NOMO-1 treated with DMSO at 0.1 percent for 48 hours (cell line): ENCODE results near the gene NKD1.

Experiments used
- DNase-seq: peaks from one replicate; lab custom pipeline; 2025; ENCODE audit not compliant: unreplicated experiment; lab: John Stamatoyannopoulos, UW

NKD1 gene

DNA sequence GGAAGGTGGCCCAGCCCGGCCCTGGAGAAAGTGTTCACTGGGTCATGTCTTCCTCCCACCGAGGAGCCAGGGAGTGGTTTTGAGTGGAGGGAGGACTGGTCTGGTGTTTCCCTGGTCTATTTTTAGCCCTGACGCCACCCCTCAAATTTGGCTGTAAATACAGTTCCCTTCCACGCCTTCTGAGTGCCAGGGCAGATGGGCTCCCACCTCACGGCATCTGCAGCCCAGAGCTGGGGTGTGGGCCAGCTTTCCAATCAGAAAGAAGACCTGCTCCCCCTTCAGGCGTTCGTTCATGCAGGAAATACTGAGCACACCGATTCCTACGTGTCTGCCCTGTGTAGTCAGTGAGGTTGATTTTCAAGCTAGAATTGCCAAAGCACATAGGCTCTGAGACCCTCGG lies 79.2 kb downstream of the NKD1 start:
- peak; percentile 31 for DNase-seq

DNA sequence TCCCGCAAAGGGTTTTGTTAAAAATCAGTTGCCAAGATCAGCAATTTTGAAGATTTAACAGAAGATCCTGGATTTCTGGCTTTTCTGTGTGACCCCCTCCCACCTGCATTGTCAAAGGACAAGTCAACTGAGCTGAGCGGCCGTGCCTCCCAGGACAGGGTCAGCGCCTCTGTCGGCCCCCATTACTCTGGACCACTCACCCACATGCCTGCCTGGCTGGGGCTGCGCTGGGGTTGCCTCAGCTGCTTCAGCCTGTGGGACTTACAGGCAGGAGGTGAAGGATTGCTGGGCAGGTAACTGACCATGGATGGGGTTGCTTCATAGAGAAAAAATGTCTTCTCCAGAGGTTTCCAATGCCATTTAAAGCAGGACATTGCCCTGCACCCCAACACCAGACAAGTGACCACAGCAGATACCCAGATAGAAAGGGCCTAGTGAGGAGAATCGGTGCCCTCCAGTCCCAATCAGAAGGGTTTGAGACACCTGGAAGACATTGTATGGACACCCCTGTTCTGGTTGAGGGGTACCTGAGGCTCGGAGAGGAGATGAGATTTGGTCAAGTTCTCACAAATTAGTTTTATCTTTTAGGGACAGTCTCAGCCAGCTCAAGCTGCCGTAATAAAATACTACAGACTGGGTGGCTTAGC lies 80.1 kb downstream of the NKD1 start:
- no peak for DNase-seq

DNA sequence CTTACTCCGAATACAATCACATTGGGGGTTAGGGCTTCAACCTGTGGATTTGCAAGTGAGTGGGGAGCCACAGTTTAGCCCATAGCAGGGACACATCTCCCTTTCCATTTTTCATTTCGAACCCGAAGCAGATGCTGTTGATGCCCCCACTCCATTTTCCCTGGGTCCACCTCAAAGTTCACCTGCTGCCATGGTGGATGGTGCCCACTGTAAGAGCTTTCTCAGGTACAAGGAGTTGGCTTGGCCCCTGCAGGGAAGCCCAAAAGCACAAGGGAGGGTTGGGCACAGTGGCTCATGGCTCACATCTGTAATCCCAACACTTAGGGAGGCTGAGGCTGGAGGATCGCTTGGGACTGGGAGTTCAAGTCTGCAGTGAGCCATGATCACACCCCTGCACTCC lies 81.1 kb downstream of the NKD1 start:
- DNase-seq, result no peak

DNA sequence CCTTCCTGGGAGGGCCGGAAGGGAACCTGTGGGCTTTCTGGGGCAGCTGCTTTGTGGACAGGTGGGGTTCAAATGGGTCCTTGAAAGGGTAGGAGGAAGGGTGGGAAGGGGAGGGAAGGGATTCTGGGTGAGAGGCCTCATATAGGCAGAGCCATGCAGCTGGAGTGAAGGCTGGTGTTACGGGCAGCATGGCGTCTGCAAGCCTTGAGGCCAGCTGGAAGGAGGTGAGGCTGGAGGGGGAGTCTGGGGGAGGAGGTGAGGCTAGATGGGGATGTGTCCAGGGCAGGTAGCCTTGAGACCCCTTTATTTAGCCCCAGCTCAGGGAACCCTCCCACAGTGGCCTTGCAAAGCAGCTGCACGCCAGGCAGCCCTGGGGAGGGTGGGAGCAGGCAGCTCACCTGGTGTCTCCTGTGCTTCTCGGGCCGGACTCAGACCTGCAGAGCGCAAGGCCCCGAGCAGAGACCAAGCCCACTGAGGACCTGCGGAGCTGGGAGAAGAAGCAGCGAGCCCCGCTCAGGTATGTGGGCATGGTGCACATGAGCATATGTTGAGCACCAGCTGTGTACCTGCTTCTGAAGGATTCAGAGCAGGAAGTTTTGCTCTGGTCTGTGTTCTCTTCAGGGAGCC lies 82.3 kb downstream of the NKD1 start:
- no peak for DNase-seq

DNA sequence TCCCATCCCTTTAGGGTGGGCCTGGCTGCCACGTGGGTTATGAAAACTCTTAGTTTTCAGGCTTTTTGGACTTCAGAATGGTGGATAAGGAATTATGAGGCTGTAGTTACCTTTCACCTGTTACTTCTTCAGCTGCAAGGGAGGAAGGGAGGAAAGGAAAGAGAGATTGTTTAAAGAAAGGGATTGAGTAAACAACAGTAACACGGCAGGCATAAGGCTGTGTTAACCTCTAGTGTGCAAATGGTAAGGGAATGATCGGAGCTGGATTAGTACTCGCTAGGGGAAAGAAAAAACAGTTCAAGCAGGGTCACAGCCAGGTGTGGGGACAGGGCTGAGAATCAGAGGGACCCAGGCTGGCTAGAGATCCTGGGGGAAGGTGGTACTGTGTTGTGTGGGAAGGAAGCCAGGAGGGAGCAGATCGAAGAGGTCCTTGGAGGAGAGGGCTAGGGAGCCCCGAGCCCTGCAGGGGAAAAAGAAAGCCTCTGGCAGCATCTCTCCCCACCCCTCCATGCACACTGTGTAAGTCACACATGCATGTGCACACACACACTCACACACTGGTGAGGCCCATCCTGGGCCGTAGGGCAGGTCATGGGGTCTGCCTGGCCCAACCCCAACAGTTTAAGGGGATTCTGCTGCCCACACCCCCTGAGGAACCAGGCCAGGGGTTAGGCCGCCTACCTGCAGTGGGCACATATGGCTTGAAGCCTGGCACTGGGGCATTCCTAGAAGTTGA lies 83.2 kb downstream of the NKD1 start:
- no peak for DNase-seq

DNA sequence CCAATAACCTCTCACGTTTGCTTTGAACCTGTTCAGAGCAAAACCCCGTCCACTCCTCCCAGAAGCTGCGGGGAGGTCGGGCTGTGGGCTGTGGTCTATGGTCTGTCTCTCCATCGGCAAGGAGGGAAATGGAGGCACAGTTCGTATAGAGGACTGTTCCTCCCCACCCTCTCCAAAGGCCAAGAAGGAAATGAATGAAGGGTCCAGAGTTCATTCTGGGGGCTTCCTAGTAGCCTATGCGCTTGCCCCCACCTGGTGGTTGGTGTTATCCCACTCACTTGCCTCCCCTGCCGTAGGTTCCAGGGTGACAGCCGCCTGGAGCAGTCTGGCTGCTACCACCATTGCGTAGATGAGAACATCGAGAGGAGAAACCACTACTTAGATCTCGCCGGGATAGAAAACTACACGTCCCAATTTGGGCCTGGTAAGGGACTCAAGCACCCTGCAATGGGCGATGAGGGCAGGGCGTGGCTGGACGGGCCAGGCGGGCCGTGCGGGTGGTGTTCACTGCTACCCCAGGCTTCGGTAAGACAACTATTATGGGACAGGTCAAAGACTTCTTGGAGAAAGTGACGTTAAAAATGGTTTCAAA lies 83.9 kb downstream of the NKD1 start:
- no peak for DNase-seq

DNA sequence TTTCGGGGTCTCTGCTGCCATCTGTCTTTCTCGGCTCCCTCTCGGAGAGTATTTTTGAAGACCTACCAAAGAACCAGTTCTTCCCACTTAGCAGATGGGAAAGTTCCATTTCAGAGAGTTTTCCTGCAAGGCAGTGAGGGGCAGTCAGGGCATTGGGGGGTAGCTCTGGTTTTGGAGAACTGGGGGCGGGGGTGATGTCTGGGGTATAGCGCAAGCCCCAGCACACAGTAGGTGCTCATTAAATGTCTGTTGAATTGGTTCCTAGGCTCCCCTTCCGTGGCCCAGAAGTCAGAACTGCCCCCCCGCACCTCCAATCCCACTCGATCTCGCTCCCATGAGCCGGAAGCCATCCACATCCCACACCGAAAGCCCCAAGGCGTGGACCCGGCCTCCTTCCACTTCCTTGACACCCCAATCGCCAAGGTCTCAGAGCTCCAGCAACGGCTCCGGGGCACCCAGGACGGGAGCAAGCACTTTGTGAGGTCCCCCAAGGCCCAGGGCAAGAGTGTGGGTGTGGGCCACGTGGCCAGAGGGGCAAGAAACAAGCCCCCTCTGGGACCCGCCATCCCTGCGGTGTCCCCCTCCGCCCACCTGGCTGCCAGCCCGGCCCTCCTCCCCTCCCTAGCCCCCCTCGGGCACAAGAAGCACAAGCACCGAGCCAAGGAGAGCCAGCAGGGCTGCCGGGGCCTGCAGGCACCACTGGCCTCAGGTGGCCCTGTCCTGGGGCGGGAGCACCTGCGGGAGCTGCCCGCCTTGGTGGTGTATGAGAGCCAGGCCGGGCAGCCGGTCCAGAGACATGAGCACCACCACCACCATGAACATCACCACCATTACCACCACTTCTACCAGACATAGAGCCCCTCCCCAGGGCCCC lies 85.0 kb downstream of the NKD1 start:
- no peak for DNase-seq

DNA sequence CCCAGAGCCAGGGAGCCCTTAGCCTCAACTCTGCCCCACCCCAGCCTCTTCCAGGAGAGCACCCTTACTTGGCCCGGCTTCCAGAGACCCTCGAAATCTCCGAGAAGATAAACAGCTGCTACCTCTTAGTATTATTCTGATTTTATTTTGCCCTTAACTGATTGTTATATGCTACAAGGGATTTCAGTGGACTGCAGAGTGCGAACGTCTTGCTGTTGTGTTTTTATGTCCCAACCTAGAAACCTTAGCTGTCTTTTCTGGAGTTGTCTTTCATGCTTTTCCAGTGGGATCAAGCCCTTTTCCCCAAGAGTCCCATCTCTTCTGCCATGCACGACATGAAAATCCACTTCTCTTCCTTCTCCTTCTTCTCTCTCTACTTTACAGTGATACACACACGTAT lies 85.9 kb downstream of the NKD1 start:
- DNase-seq, result no peak

DNA sequence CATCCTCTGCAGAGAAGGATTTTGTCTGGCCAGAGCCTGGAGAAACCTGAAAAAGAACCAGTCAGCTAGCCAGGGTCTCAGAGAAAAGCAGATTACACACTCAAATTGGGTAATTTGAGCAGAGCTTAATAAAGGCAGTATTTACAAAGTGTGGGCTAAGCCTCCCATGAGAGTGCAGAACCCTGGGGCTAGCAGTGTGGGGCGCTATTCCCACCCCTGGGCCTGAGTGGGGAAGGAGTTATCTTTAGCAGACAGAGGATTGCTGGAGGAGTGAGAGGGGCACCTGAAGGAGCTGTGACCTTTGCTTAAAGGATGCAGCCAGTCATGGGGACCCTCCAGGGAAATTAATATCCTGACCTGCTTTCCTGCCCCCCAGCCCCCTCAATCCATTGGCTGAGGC lies 86.8 kb downstream of the NKD1 start:
- DNase-seq, result no peak

DNA sequence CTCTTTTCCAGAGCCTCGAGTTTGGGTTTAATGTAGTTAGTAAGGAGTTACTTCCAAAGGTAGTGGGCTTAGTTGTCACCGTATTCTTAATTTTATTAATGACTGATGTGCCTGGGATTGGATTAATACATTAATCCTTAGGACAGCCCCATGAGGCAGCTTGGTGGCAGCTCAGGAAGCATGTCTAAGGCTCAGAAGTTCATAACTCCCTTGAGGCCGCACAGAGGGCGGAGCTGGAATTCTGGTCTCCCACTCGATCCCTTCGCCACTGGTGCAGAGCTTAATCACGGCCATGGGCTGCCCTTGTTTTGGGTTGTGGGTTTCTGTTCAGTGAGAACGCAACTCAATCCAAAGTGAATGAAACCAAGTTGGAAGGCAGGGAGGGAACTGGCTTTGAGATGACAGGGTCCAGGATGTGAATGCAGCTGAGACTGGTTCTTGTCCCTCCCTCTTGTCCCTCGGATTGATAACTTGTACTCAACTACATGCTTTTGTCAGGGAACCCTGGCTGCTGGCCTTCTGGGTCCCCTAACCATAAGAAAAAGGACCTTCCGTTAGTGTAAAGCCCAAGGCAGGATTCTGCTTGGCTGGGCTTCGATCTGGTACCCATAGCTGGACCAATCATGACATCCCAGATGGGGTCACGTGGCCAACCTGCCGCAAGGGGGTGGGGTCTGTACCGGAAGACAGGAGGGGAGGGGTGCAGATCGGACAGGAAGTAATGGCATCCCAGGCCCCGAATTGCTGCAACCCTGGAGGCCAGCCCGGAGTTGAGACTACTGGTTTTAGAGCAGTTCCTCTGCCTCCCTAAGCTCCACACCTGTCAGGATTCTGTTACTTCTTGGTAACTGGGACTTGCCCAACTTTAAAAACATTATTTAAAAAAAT lies 87.6 kb downstream of the NKD1 start:
- peak; percentile 17 for DNase-seq

DNA sequence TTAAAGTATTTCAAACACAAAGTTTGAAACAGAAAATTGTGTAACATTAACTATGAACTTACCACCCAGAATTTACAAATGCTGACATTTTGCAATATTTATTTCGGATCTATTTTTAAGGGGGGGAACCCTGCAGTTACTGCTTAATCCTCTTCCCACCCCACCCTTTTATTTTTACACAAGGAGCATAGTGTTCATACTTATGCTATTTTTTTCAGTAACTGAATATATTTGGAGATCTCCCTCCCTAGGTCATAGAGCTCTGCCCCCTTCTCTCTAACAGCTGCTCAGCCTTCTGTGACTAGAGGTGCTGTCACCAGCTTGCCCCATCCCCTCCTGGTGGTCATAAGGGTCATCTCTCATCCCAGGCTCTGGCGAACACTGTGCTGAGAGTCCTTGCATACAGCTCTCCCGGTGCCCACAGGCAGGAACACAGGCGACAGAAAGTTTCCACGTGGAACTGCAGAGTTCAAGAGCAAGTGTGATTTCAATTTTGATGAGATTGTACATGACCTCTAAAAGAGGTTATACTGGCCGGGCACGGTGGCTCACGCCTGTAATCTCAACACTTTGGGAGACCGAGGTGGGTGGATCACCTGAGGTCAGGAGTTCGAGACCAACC lies 88.7 kb downstream of the NKD1 start:
- no peak for DNase-seq

DNA sequence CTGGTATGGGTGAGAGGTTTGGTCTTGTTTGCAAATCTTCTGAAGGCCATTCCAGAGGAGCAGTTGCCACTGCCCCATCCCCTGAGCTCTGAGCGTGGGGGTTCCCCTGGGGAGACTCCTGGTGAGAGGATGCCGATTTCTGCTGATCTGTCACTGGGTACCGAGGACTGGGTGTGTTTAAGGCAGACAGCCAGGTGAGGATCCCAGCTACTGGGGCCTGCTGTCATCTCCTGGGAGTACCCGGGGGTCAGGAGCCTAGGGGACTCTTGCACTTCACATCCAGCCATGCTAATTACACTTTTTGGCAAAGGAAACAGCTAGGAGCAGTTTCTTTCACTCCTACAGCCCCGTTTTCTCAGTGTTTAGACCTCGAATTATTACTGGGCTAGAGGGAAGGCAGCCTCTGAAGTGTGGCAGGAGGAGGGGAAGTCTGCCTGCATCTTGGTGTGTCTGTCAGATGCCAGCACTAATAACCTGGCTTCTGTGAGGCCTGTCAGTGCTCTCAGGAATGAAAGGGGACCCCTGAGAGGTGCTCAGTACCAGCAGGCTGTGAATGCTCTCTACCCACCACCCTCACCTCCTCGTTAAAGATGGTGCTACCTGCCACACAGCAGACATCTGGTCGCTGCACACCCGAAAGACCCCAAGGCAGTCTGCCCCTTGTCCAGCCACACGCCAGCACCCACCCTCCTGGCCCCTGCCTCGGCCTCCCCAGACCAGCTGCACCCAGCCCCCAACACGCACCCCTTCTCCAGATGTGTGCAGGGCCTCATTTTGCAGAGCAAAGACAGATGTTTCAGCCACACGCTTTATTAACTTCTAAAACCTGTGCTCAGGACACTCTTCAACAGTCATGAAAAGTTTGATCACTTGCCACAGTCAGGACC lies 89.8 kb downstream of the NKD1 start:
- DNase-seq, result no peak

DNA sequence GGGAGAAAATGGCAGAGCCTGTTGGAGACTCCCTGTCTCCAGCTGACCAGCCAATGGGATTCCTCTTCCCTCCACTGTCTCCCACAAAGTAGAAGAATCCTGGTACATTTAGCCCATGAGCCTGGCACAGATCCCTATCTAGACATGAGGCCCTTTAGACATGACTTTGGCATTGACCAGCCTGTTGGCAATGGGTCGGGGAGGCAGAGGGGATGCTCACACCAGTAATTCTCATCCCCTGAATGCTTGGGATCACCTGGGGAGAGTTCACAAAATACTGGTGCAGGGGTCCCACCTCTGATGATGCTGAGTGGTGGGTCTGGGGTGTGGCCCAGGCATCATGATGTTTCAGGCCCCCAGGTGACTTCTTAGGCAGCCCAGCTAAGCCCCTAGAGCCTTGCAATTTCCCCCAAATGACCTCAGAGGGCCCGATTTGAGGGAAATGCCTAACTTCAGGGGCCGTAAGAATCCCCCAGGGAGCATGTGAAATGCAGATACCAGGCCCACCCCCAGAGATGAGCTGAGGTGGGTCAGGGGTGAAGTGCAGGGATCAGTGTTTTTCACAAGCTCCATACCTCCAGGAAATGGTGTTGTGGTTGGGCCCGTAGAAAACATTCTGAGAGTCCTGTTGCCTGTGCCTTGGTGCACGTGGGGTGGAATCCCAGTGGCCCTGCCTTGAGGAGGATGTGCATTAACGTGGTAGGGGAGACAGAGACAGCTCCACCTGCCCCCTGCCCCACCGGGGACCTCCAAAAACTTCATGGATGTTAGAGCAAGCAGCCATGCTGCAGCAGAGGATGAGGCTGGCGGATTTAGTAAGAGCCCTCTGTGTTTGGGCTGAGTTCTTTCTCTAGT lies 90.8 kb downstream of the NKD1 start:
- no peak for DNase-seq

DNA sequence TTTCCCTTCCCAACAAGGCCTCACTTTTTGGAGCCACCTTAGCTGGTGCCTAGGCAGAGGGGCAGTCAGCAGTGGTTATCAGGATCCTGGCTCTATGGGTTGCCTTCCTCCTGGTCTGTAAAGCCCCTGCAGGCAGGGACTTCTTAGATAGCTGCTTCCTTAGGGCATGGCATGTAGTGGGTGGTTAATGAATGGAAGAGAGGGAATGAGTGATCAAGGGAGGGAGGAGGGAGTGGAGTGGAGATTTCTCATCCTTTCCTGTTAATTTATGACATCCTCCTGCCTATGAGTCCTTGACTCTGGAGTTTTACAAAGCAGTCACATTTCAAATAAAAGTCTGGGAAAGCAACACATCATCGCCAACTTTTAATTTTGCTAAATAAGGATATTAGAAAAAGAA lies 92.2 kb downstream of the NKD1 start:
- DNase-seq, result no peak

DNA sequence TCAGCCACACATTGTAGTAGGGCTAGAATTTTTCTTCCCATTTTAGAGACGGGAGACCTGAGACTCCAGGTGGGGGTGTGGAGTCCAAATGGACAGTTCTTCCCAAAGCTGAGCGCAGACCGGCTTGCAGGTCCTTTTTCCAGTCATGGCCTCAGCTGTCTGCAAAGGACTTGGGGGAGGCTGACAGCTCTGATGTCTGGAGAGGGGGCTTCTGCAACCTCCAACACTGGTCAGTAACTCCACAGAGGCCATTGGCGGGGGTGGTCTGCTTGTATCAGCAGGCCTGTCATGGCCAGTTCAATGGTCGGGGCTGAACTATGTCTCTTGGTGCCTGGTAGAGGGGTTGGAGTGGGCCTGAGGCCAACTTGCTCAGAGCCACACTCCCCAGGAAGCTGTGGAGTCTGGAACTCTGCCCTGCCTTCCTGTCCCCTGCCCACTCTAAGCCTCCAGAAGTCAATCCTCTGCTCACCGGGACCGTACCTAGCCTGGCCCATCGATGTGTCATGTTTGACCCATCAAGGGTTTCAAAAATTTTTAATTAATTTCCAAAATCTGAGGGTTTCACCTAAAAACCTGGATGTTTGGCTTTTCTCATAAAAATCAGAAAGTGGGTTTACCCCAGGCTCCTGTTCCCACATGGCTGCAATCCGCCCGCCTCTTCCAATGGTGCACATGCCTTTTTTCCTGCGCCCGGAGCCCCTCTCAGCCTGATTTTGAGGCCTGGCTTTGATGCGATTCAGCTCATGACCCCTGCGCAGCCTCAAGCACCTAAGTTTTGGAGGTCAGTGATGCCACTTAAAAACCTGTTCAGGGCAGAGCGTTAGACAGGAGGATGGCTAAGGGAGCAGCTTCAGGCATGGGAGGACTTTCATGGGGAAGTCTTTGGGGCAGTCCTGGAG lies 93.0 kb downstream of the NKD1 start:
- DNase-seq, result no peak

DNA sequence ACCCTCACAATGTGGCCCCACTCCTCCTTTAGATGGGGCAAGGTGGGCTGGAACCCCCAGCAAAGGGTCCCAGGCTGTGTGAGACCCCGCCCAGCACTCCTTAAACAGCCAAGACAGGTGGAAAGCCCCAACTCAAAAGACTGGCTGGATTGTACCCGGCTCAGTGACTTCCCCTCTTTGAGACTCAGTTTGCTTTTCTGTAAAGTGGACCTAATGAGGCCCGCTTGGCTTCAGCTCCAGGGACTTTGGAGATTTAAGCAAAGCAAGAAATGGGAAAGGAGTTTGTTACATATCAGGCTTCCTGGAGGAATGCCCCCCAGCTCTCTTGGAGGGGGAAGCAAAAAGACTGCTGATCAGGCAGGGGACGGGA lies 93.6 kb downstream of the NKD1 start:
- DNase-seq, result no peak

DNA sequence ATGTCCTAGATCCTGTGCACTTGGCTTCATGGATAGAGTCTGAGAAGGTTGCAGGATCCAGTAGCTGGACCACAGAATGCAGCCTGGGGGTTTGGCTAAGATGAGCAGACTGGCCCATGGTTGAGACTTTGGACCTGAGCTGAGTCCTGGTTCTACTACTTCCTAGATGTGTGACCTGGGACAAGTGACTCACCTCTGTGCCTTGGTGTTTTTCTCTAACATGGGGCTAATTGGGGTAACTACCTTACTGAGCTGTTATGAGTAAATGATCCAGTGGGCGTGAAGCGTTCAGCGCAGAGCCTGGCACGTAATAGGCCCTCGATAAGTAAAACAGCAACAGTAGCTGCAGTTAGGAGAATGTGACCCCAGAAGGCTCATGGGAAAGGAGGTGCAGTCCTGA lies 94.2 kb downstream of the NKD1 start:
- no peak for DNase-seq
